NCI-H460 (cell line): ENCODE measurements around the gene ARHGAP19. TPM values are rescaled to one million over a fixed set of nuclear protein-coding genes. Genes with fewer than 3 reads are reported as not detected.

Experiments used
- DNase-seq: peaks from one replicate; pipeline ENCODE4 v3.0.0-alpha.2; 2016; ENCODE audit warnings: low read depth; ENCODE audit errors: extremely low read depth
- small RNA-seq, 2 experiments: library from RNA; depleted of rRNA; stranded (forward); fragments of <200 nt; gene quantifications; one replicate each; pipeline ENCODE3, GENCODE V24; 2014
- total RNA-seq: library from RNA; depleted of rRNA; stranded (reverse); fragments of >200 nt; shearing (Covaris generic); gene quantifications from 2 replicates; pipeline ENCODE4 v1.2.3, GENCODE V29; 2014; rRNA removed

The ARHGAP19 gene
- total RNA-seq, 1 experiment from 2014 or later, result 20.6 TPM

DNA sequence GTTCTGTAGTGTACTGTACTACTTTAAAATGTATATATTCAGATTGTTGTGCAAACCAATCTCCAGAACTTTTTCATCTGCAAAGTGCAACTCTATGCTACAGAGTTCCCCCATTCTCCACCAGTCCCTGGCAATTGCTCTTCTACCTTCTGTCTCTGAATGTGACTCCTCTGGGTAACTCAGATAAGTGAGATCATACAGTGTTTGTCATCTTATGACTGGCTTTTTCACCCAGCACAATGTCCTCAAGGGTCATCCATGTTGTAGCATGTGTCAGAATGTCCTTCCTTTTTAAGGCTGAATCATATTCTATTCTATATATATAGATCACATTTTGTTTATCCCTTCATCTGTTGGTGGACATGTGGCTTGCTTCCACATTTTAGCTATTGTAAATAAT, 117.5 kb downstream of the ARHGAP19 start:
- DNase-seq, result no peak

DNA sequence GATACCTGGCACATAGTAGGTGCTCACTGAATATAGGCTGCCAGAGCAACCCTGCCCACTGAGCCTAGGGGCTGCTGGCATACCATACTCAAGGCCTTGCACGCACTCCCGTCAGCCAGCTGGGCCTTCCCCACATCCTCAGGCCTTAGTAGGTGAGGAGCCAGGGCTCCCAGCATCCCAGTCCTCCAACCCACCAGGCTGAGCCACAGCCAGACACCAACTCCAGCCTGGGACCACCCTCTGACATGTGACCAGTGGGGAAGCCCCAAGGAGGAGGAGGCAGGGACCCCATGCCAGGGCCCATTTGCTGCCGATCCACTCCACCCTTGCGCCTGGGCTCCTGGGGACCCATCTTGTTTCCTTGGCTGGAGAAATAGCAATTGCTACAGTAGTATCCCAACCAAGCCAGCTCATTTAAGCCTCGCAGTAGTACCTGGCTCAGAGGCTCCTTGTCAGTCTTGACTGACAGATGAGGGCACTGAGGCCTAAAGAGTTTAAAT, 118.1 kb downstream of the ARHGAP19 start:
- no peak for DNase-seq

DNA sequence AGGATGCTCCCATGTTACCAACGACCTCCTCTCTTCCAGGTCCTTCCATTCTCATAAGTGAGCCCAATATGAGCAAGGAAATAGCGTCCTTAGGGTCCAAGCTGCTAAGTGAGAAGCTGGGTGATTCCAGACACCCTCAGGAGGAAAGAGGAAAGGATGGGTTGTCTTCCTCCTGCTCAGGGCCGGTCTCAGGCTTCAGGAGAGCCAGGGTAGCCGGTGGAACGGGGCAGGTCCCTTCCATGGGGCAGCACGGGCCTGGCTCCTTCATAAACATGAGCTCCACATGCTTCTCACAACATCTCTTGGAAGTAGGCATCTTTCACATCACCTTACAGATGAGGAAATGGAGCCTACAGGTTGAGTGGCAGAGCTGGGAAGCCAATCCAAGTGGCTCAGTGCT, 119.4 kb downstream of the ARHGAP19 start:
- no peak for DNase-seq

Small RNAs within 50 kb of the gene (small RNA-seq; reads per million reads assigned to genes)
- gene RF00017, result 0 reads per million in 2 experiments

Other genes with a start within 250 kb of the ARHGAP19 start
- gene SLIT1, start 106.7 kb downstream of the ARHGAP19 start, total RNA-seq, result 0.27 TPM in 1 of 2 replicates, not detected in the other
- gene FRAT1, start 26.6 kb upstream of the ARHGAP19 start, total RNA-seq, result 1.1 and 2.0 TPM in 2 replicates
- 10.0 and 12.4 TPM in 2 replicates for gene FRAT2, start 42.1 kb upstream of the ARHGAP19 start, total RNA-seq
- 62.6 and 66.8 TPM in 2 replicates for gene RRP12, start 108.7 kb upstream of the ARHGAP19 start, total RNA-seq
- 432 and 436 TPM in 2 replicates for gene PGAM1, start 133.6 kb upstream of the ARHGAP19 start, total RNA-seq
- 85.8 and 96.3 TPM in 2 replicates for gene EXOSC1, start 153.4 kb upstream of the ARHGAP19 start, total RNA-seq
- 34.3 and 35.4 TPM in 2 replicates for gene ZDHHC16, start 153.5 kb upstream of the ARHGAP19 start, total RNA-seq
- 61.4 and 63.2 TPM in 2 replicates for gene MMS19, start 205.8 kb upstream of the ARHGAP19 start, total RNA-seq
- gene UBTD1, start 206.3 kb upstream of the ARHGAP19 start, total RNA-seq, result 3.4 and 3.8 TPM in 2 replicates